HepG2 (cell line): ENCODE data around the gene RFFL. TPM values are rescaled to one million over a fixed set of nuclear protein-coding genes. Genes with fewer than 3 reads are reported as not detected.

Experiments used
- ASH2L ChIP-seq: fragments of 300-600, 200-600 bp; sonication (generic); IDR thresholded peaks from 2 replicates; pipeline ENCODE4 v1.7.0; 2017; ENCODE audit warnings: low read depth, mild to moderate bottlenecking, moderate library complexity, mixed read lengths, low read length; ENCODE audit not compliant: insufficient read length
- BRCA1 ChIP-seq: sonication (generic); formaldehyde crosslinking; IDR thresholded peaks from 2 replicates; pipeline ENCODE4 v1.4.0; 2020; ENCODE audit warnings: missing genetic modification reagents
- CHCHD3 ChIP-seq: sonication (generic); formaldehyde crosslinking; IDR thresholded peaks from 2 replicates; pipeline ENCODE4 v1.8.0; 2022; ENCODE audit warnings: mild to moderate bottlenecking, missing genetic modification reagents, moderate library complexity
- ELF4 ChIP-seq: sonication (generic); formaldehyde crosslinking; IDR thresholded peaks from 2 replicates; pipeline ENCODE4 v1.5.0; 2020; ENCODE audit warnings: missing genetic modification reagents, mild to moderate bottlenecking, moderate library complexity, borderline replicate concordance
- GFI1 ChIP-seq: sonication (generic); formaldehyde crosslinking; IDR thresholded peaks from 2 replicates; pipeline ENCODE4 v1.5.0; 2020; ENCODE audit warnings: missing genetic modification reagents, mild to moderate bottlenecking, borderline replicate concordance
- GZF1 ChIP-seq: sonication (generic); formaldehyde crosslinking; IDR thresholded peaks from 2 replicates; pipeline ENCODE4 v1.5.1; 2020; ENCODE audit warnings: mild to moderate bottlenecking, missing genetic modification reagents
- KAT7 ChIP-seq: IDR thresholded peaks from 2 replicates; pipeline ENCODE4 v1.6.1; 2018; ENCODE audit warnings: borderline replicate concordance, missing compliant biosample characterization
- POLR2AphosphoS5 ChIP-seq: IDR thresholded peaks from 2 replicates; pipeline ENCODE4 v1.6.1; 2012; ENCODE audit warnings: low read depth, low read length
- PTBP1 ChIP-seq: fragments of 200-400 bp; formaldehyde crosslinking; IDR thresholded peaks from 2 replicates; pipeline ENCODE4 v1.6.1; 2018; ENCODE audit warnings: low read length, low read depth; ENCODE audit not compliant: poor library complexity, severe bottlenecking
- RARA ChIP-seq: IDR thresholded peaks from 2 replicates; pipeline ENCODE4 v1.6.1; 2016; ENCODE audit warnings: missing genetic modification reagents, missing compliant biosample characterization
- RARG ChIP-seq: sonication (generic); formaldehyde crosslinking; IDR thresholded peaks from 2 replicates; pipeline ENCODE4 v1.4.0; 2020; ENCODE audit warnings: low read depth, mild to moderate bottlenecking, missing genetic modification reagents
- SP140L ChIP-seq: sonication (generic); formaldehyde crosslinking; IDR thresholded peaks from 2 replicates; pipeline ENCODE4 v1.4.0; 2020; ENCODE audit warnings: missing genetic modification reagents, borderline replicate concordance
- THYN1 ChIP-seq: sonication (generic); formaldehyde crosslinking; IDR thresholded peaks from 2 replicates; pipeline ENCODE4 v1.8.1; 2023; ENCODE audit warnings: low read depth, mild to moderate bottlenecking, moderate library complexity, missing genetic modification reagents, borderline replicate concordance
- U2AF2 ChIP-seq: fragments of 200-400 bp; formaldehyde crosslinking; IDR thresholded peaks from 2 replicates; pipeline ENCODE4 v1.6.1; 2017; ENCODE audit warnings: low read depth, mild to moderate bottlenecking, low read length
- XRCC5 ChIP-seq: fragments of 200-400 bp; formaldehyde crosslinking; optimal IDR thresholded peaks from 2 replicates; pipeline ENCODE3; 2017; ENCODE audit warnings: mild to moderate bottlenecking, low read length
- YEATS2 ChIP-seq: sonication (generic); formaldehyde crosslinking; IDR thresholded peaks from 2 replicates; pipeline ENCODE4 v1.4.0; 2020; ENCODE audit warnings: missing genetic modification reagents, borderline replicate concordance
- ZFP1 ChIP-seq: IDR thresholded peaks from 2 replicates; pipeline ENCODE4 v1.6.1; 2016
- ZFX ChIP-seq: sonication (generic); formaldehyde crosslinking; IDR thresholded peaks from 2 replicates; pipeline ENCODE4 v1.4.0; 2020; ENCODE audit warnings: mild to moderate bottlenecking, low read depth, missing genetic modification reagents, moderate library complexity
- ZNF180 ChIP-seq: sonication (generic); formaldehyde crosslinking; IDR thresholded peaks from 2 replicates; pipeline ENCODE4 v1.4.0; 2020; ENCODE audit warnings: low read depth, missing genetic modification reagents, borderline replicate concordance
- ZNF296 ChIP-seq: sonication (generic); formaldehyde crosslinking; conservative IDR thresholded peaks from 2 replicates; pipeline ENCODE4 v1.5.0; 2020; ENCODE audit warnings: mild to moderate bottlenecking, missing genetic modification reagents
- ZNF335 ChIP-seq: sonication (generic); formaldehyde crosslinking; IDR thresholded peaks from 2 replicates; pipeline ENCODE4 v1.4.0; 2020; ENCODE audit warnings: missing genetic modification reagents
- polyA plus RNA-seq, 8 experiments: library from polyadenylated mRNA; depleted of rRNA in 3 of 8; stranded (reverse) in 7 of 8; unstranded in 1 of 8; fragments of >200 nt; fragmentation: Illumina TruSeq in 4 of 8; extraction: Trizol in 4 of 8; gene quantifications; 2 replicates each; pipeline versions ENCODE4 v1.2.1 to v1.2.3, GENCODE V29; 2011 to 2016; ENCODE audit warnings: low read depth in 4 of 8, missing spikeins in 1 of 8, mixed read lengths in 1 of 8; ENCODE audit not compliant: insufficient read depth in 1 of 8
- total RNA-seq, 5 experiments: library from RNA; depleted of rRNA; stranded (reverse); fragments of >200 nt; fragmentation: Illumina TruSeq; extraction: Trizol; gene quantifications; 2 replicates each; pipeline ENCODE4 v1.2.3, GENCODE V29; 2016; ENCODE audit warnings: low read depth in 1 of 5
- TF ChIP-seq, protein P1 (sequence below): IDR thresholded peaks from 2 replicates; pipeline ENCODE4 v1.6.1; 2016; ENCODE audit warnings: control low read depth
- TF ChIP-seq, protein P2 (sequence below): sonication (generic); formaldehyde crosslinking; IDR thresholded peaks from 2 replicates; pipeline ENCODE4 v1.4.0; 2020; ENCODE audit warnings: missing genetic modification reagents, borderline replicate concordance
- TF ChIP-seq, protein P3 (sequence below): sonication (generic); formaldehyde crosslinking; IDR thresholded peaks from 2 replicates; pipeline ENCODE4 v1.8.0; 2022; ENCODE audit warnings: mild to moderate bottlenecking, missing genetic modification reagents

The RFFL gene
- total and polyA plus RNA-seq, 2 of the 13 experiments (the other 11 are each of a cell fraction or from before 2014, with no cell fraction given): 24.3 to 48.6 TPM

DNA sequence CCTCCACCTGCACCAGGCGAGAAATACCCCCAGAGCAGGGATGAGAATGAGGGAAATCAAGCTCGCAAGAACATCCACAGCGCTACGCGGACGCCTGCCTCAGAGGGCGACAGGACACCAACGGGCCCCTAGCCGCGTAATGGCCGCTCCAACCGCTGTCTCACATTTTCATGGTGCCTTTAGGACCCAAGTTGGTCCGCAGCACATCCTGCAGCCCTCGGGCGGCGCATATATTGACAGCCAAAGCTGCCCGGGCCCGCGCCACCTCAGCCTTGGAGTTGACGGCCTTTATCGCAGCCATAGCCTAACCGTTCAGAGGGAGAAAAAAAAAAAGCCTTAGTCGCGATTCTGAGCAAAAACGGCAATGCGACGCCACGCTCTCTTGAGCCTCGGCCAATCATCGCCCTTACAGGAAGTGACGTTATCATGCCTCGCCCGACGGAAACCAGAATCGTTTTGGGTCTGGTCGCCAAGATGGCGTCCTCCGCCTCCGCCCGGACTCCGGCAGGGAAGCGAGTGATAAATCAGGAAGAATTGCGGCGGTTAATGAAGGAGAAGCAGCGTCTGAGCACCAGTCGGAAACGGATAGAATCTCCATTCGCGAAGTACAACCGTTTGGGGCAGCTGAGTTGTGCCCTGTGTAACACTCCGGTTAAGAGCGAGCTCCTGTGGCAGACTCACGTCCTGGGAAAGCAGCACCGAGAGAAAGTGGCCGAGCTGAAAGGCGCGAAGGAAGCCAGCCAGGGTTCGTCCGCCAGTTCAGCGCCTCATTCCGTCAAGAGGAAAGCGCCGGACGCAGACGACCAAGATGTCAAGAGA, 102.2 kb downstream of the RFFL start, which contains the start of the genes CCT6B and ZNF830 (continued):
- no peak for TF ChIP-seq ELF4 (CRISPR knock-in tag)
- peak; percentile 84 for TF ChIP-seq ZNF335
- TF ChIP-seq THYN1 (CRISPR knock-in tag): no peak
- peak; percentile 57 for TF ChIP-seq PTBP1
- TF ChIP-seq, protein P1, sequence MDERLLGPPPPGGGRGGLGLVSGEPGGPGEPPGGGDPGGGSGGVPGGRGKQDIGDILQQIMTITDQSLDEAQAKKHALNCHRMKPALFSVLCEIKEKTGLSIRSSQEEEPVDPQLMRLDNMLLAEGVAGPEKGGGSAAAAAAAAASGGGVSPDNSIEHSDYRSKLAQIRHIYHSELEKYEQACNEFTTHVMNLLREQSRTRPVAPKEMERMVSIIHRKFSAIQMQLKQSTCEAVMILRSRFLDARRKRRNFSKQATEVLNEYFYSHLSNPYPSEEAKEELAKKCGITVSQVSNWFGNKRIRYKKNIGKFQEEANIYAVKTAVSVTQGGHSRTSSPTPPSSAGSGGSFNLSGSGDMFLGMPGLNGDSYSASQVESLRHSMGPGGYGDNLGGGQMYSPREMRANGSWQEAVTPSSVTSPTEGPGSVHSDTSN (CRISPR knock-in tag): no peak
- TF ChIP-seq, protein P2, sequence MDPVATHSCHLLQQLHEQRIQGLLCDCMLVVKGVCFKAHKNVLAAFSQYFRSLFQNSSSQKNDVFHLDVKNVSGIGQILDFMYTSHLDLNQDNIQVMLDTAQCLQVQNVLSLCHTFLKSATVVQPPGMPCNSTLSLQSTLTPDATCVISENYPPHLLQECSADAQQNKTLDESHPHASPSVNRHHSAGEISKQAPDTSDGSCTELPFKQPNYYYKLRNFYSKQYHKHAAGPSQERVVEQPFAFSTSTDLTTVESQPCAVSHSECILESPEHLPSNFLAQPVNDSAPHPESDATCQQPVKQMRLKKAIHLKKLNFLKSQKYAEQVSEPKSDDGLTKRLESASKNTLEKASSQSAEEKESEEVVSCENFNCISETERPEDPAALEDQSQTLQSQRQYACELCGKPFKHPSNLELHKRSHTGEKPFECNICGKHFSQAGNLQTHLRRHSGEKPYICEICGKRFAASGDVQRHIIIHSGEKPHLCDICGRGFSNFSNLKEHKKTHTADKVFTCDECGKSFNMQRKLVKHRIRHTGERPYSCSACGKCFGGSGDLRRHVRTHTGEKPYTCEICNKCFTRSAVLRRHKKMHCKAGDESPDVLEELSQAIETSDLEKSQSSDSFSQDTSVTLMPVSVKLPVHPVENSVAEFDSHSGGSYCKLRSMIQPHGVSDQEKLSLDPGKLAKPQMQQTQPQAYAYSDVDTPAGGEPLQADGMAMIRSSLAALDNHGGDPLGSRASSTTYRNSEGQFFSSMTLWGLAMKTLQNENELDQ: no peak
- 0 out of 2 replicates have a peak, but pooled peaks have one; percentile 65 for TF ChIP-seq U2AF2
- TF ChIP-seq, protein P3, sequence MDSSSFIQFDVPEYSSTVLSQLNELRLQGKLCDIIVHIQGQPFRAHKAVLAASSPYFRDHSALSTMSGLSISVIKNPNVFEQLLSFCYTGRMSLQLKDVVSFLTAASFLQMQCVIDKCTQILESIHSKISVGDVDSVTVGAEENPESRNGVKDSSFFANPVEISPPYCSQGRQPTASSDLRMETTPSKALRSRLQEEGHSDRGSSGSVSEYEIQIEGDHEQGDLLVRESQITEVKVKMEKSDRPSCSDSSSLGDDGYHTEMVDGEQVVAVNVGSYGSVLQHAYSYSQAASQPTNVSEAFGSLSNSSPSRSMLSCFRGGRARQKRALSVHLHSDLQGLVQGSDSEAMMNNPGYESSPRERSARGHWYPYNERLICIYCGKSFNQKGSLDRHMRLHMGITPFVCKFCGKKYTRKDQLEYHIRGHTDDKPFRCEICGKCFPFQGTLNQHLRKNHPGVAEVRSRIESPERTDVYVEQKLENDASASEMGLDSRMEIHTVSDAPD (CRISPR knock-in tag): no peak
- TF ChIP-seq ZNF180 (CRISPR knock-in tag): no peak
- no peak for TF ChIP-seq GZF1 (CRISPR knock-in tag)
- peak; percentile 64; the same call in 1 of the 2 replicates for TF ChIP-seq ZFP1 (CRISPR knock-in tag)
- TF ChIP-seq XRCC5: peak; percentile 63
- TF ChIP-seq YEATS2: peak; percentile 86; the same call in 1 of the 2 replicates
- TF ChIP-seq SP140L: no peak
- no peak for TF ChIP-seq RARA (CRISPR knock-in tag)
- TF ChIP-seq ASH2L: peak; percentile 92
- TF ChIP-seq GFI1 (CRISPR knock-in tag): 0 out of 2 replicates have a peak, but pooled peaks have one; percentile 33
- no peak for TF ChIP-seq ZNF296
- TF ChIP-seq CHCHD3 (CRISPR knock-in tag): no peak
- peak; percentile 97 for TF ChIP-seq POLR2AphosphoS5
- TF ChIP-seq ZFX (CRISPR knock-in tag): peak; percentile 98
- TF ChIP-seq KAT7 (CRISPR knock-in tag): peak; percentile 87; the same call in 1 of the 2 replicates
- no peak for TF ChIP-seq BRCA1 (CRISPR knock-in tag)
- TF ChIP-seq RARG (CRISPR knock-in tag): no peak
